Right atrium auricular region (tissue), 2 donors: ENCODE measurements around the gene BNC2. TPM values are rescaled to one million over a fixed set of nuclear protein-coding genes. Genes with fewer than 3 reads are reported as not detected.

Experiments
- DNase-seq: peaks from one replicate; pipeline ENCODE4 v3.0.0-alpha.2; 2019; ENCODE audit warnings: low spot score
- H3K27ac ChIP-seq, 2 donors: fragments of 200-600 bp; sonication (generic); 1 replicate in 1 of 2; 2 replicates in 1 of 2; pipeline ENCODE4 v1.5.1; 2016 to 2019
- H3K27me3 ChIP-seq, 2 donors: fragments of 200-600 bp; sonication (generic); one replicate each; pipeline versions ENCODE4 v1.5.1 to v1.6.0; 2017 to 2019
- H3K36me3 ChIP-seq: fragments of 200-600 bp; sonication (generic); one replicate; pipeline ENCODE4 v1.5.1; 2016
- H3K4me1 ChIP-seq, 2 donors: fragments of 200-600 bp; sonication (generic); one replicate each; pipeline versions ENCODE4 v1.5.1 to v1.6.0; 2017 to 2019
- H3K4me3 ChIP-seq, 2 donors: fragments of 200-600 bp; sonication (generic); 1 replicate in 1 of 2; 2 replicates in 1 of 2; pipeline ENCODE4 v1.5.1; 2017 to 2019; ENCODE audit warnings: mild to moderate bottlenecking in 1 of 2, moderate library complexity in 1 of 2
- H3K9me3 ChIP-seq, 2 donors: fragments of 200-600 bp; sonication (generic); one replicate each; pipeline ENCODE4 v1.5.1; 2019
- CTCF ChIP-seq, 2 donors: fragments of 200-600 bp; sonication (generic); IDR thresholded peaks; one replicate each; pipeline ENCODE4 v1.5.1; 2019; ENCODE audit warnings: antibody characterized with exemption in 2 of 2
- total RNA-seq, 2 donors: library from RNA; depleted of rRNA; stranded (reverse); fragments of >200 nt; gene quantifications; one replicate each; pipeline ENCODE4 v1.1.0, GENCODE V29; 2016

The BNC2 gene
- total RNA-seq, 2 donors from 2014 or later = 68.3 to 77.6 TPM

DNA sequence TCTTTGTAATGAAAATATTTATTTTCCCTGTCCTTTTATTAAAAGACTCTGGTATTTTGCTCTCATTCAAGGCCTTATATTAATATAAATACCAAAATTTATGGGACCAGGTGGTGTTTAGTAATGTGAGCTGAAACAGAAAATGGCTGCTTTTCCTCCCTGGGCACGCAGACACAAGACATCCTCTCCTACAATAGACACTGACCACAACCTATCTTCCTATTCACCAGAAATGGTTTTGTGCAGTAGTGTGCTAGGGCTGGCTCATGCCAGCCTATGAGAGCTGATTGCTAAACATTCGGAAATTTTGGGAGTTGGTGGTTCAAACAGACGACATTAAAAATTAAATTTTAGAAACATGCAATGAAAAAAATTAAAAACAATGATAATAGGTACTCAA is 338.2 kb downstream of the BNC2 start:
- Histone ChIP-seq H3K36me3 (no peaks in the 10 kb centered on the region), H3K4me1 (no peaks in the 10 kb centered on the region), H3K4me3 (no peak overlapping the region), H3K9me3 (no peaks in the 10 kb centered on the region), H3K27me3 (no peaks in the 10 kb centered on the region), H3K27ac (no peak overlapping the region)
- no peak for TF ChIP-seq CTCF (IDR thresholded peaks at IDR 0.05)
- DNase-seq = no peak

- no peak for TF ChIP-seq CTCF (IDR thresholded peaks at IDR 0.05)
- Histone ChIP-seq H3K36me3 (no peaks in the 10 kb centered on the region), H3K4me3 (no peak overlapping the region), H3K27me3 (no peaks in the 10 kb centered on the region), H3K27ac (no peak overlapping the region), H3K9me3 (no peaks in the 10 kb centered on the region), H3K4me1 (no peaks in the 10 kb centered on the region)
- DNase-seq = no peak
Observed at GRCh38 chr9:16530669-16531642, 339.5 kb downstream of the BNC2 start.

GRCh38 chr9:16527573-16527972 is 342.9 kb downstream of the BNC2 start:
- no peak for DNase-seq
- no peaks in the 10 kb centered on the region for H3K27me3 ChIP-seq
- H3K36me3 ChIP-seq = no peaks in the 10 kb centered on the region
- H3K4me3 ChIP-seq = no peak overlapping the region
- no peak for TF ChIP-seq CTCF (IDR thresholded peaks at IDR 0.05)
- no peaks in the 10 kb centered on the region for H3K9me3 ChIP-seq
- no peak overlapping the region for H3K27ac ChIP-seq
- H3K4me1 ChIP-seq = peaks cover 0 to 4% of the 10 kb centered on the region in 2 donors

GRCh38 chr9:16526380-16526779 is 344.1 kb downstream of the BNC2 start:
- no peak overlapping the region for H3K27ac ChIP-seq

DNA sequence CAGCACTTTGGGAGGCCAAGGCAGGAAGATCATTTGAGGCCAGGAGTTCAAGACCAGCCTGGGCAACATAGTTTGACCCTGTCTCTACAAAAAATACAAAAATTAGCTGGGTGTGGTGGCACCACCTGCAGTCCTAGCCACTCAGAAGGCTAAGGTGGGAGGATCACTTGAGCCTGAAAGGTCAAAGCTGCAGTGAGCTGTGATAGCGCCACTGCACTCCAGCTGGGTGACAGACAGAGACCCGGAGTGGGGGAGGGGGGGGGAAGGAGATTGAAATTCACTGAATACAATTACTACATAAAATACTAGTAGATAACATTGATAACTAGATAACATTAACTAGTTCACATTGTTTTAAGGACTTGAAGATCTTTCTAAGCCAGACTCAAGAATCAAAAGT is 345.6 kb downstream of the BNC2 start:
- H3K9me3 ChIP-seq = no peaks in the 10 kb centered on the region
- H3K27me3 ChIP-seq = no peaks in the 10 kb centered on the region
- no peaks in the 10 kb centered on the region for H3K36me3 ChIP-seq
- H3K4me1 ChIP-seq = peaks cover 0 to 15% of the 10 kb centered on the region in 2 donors
- H3K27ac ChIP-seq = no peak overlapping the region
- TF ChIP-seq CTCF (IDR thresholded peaks at IDR 0.05) = no peak
- no peak overlapping the region for H3K4me3 ChIP-seq
- no peak for DNase-seq

More at GRCh38 chr9:16526380-16526779, 344.1 kb downstream of the BNC2 start:
- H3K27me3 ChIP-seq = no peaks in the 10 kb centered on the region
- H3K4me1 ChIP-seq = peaks cover 0 to 10% of the 10 kb centered on the region in 2 donors
- no peak for DNase-seq
- H3K36me3 ChIP-seq = no peaks in the 10 kb centered on the region
- TF ChIP-seq CTCF (IDR thresholded peaks at IDR 0.05) = no peak
- H3K4me3 ChIP-seq = no peak overlapping the region
- no peaks in the 10 kb centered on the region for H3K9me3 ChIP-seq
